Activated CD8-positive, alpha-beta T cell treated with anti-CD3 and anti-CD28 coated beads for 36 hours (primary cell): Measurements from ENCODE around the gene KRT12. TPM values are rescaled to one million over a fixed set of nuclear protein-coding genes. Genes with fewer than 3 reads are reported as not detected.

ENCODE experiments used
- ATAC-seq: fragments of 200-7000 bp; cut with Tn5 transposase; one replicate; pipeline ENCODE4 v1.10.0; 2021; ENCODE audit warnings: mild to moderate bottlenecking, moderate library complexity
- CTCF ChIA-PET: fragments of 350-600 bp; sonication (Branson Sonifier 250); formaldehyde crosslinking; loops from one replicate; lab custom pipeline; 2021; ENCODE audit warnings: antibody characterized with exemption; lab: Charles Lee
- POLR2A ChIA-PET: fragments of 350-600 bp; sonication (Branson Sonifier 250); formaldehyde crosslinking; loops from one replicate; lab custom pipeline; 2021; ENCODE audit warnings: antibody characterized with exemption; lab: Charles Lee
- DNase-seq: peaks from one replicate; pipeline ENCODE4 v3.0.0-alpha.2; 2020
- H3K27ac Mint-ChIP-seq: one replicate; pipeline ENCODE4 v1.8.0; 2021; ENCODE audit warnings: mild to moderate bottlenecking, mixed read lengths
- H3K27me3 Mint-ChIP-seq: one replicate; pipeline ENCODE4 v1.8.0; 2021; ENCODE audit warnings: mixed read lengths
- H3K36me3 Mint-ChIP-seq: one replicate; pipeline ENCODE4 v1.8.0; 2021; ENCODE audit warnings: low read depth, mixed read lengths
- H3K4me1 Mint-ChIP-seq: one replicate; pipeline ENCODE4 v1.8.0; 2021; ENCODE audit warnings: low read depth, mixed read lengths
- H3K4me3 Mint-ChIP-seq: one replicate; pipeline ENCODE4 v1.8.0; 2021; ENCODE audit warnings: mild to moderate bottlenecking, moderate library complexity, mixed read lengths
- H3K9me3 Mint-ChIP-seq: one replicate; pipeline ENCODE4 v1.8.0; 2021; ENCODE audit warnings: mixed read lengths
- intact Hi-C: fragments of 100-400 bp; cut with micrococcal nuclease; formaldehyde crosslinking; loops from one replicate; pipeline ENCODE4 v1.10.0; 2022
- total RNA-seq, 2 experiments: library from RNA; stranded (reverse); gene quantifications; one replicate each; pipeline ENCODE4 v1.2.3, GENCODE V29; 2021
- TF ChIP-seq, protein P1 (sequence below): fragments of 200-600 bp; IDR thresholded peaks from one replicate; pipeline ENCODE4 v1.8.0; 2022; ENCODE audit warnings: antibody characterized with exemption, mild to moderate bottlenecking

Gene KRT12
- total RNA-seq, 2 experiments from 2014 or later: not detected

DNA sequence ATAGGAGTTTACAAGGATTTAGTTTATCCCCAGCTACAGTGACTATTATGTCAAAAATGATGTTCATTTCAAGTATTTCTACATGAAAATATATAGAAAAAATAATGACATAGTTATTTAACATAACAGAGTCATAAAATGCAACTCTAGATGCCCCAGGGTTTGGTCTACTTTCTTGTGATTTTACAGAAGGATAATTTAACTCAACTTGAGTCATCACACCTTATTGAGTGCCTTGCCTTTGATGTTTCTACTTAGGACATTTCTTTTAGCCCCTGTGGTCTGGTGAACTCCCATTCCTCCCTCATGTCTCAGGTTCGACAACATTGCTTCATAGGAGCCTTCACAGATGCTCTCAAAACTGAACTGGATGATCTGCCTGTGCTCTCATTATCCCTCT lies 16.0 kb upstream of the KRT12 start:
- Mint-ChIP-seq H3K4me3 (no peak overlapping the region), H3K27ac (no peak overlapping the region), H3K27me3 (peaks cover 14% of the 10 kb centered on the region), H3K9me3 (no peaks in the 10 kb centered on the region), H3K4me1 (no peaks in the 10 kb centered on the region), H3K36me3 (no peaks in the 10 kb centered on the region)
- no peak for DNase-seq
- CTCF ChIA-PET: interaction anchor here (0.7 to 0.8 kb wide), 2 partner anchors 81 to 439 kb away, joined by 3 read pairs; no protein-coding TSS in a partner anchor
- ATAC-seq: no peak
- intact Hi-C loops: no loop called here
- POLR2A ChIA-PET: no interaction called here
- TF ChIP-seq, protein P1, sequence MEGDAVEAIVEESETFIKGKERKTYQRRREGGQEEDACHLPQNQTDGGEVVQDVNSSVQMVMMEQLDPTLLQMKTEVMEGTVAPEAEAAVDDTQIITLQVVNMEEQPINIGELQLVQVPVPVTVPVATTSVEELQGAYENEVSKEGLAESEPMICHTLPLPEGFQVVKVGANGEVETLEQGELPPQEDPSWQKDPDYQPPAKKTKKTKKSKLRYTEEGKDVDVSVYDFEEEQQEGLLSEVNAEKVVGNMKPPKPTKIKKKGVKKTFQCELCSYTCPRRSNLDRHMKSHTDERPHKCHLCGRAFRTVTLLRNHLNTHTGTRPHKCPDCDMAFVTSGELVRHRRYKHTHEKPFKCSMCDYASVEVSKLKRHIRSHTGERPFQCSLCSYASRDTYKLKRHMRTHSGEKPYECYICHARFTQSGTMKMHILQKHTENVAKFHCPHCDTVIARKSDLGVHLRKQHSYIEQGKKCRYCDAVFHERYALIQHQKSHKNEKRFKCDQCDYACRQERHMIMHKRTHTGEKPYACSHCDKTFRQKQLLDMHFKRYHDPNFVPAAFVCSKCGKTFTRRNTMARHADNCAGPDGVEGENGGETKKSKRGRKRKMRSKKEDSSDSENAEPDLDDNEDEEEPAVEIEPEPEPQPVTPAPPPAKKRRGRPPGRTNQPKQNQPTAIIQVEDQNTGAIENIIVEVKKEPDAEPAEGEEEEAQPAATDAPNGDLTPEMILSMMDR: no peak

DNA sequence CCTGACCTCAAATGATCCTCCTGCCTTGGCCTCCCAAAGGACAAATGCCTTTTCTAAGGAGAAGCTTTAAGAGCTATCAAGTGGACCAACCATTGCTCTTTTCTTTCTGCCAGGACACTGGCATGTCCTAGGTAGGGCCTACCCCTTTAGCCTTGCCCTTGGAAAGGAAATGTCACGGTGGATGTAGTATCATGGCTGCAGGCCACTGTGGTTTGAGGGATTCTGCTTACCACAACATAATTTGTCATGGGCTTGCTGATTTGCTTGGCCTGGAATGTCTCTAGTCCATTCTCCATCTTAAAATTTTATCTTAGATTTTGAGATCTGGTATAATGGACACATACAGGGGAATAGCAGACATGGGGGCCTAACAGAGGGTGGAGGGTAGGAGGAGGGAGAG lies 12.0 kb upstream of the KRT12 start:
- CTCF ChIA-PET: no interaction called here
- Mint-ChIP-seq H3K27ac (no peak overlapping the region), H3K4me3 (no peak overlapping the region), H3K36me3 (no peaks in the 10 kb centered on the region), H3K9me3 (no peaks in the 10 kb centered on the region), H3K27me3 (peaks cover 10% of the 10 kb centered on the region), H3K4me1 (no peaks in the 10 kb centered on the region)
- TF ChIP-seq, protein P1: no peak
- POLR2A ChIA-PET: no interaction called here
- no peak for DNase-seq
- intact Hi-C loops: no loop called here
- ATAC-seq: no peak

DNA sequence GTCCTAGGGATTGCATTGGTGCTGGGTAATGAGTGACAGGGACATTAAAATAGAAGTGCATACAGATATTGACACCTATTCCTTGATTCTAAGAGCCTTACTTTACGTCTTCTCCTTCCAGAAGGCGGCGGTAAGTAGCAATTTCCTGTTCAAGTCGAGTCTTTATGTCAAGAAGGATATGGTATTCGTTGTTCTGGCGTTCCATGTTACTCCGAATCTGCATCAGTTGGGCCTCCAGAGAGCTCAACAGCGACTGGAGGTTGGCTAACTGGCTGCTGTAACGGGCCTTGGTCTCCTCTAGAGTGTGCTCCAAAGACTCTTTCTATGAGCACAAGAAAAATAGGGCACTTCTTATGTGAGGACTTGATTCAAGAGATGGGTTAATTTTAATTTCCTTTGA lies 11.0 kb upstream of the KRT12 start:
- TF ChIP-seq, protein P1: no peak
- no peaks in the 10 kb centered on the region for H3K9me3 Mint-ChIP-seq
- CTCF ChIA-PET: interaction anchor here (0.9 kb wide), 1 partner anchor 10 kb away, joined by 3 read pairs; no protein-coding TSS in a partner anchor
- POLR2A ChIA-PET: no interaction called here
- no peaks in the 10 kb centered on the region for H3K36me3 Mint-ChIP-seq
- no peak for DNase-seq
- no peak overlapping the region for H3K4me3 Mint-ChIP-seq
- no peaks in the 10 kb centered on the region for H3K4me1 Mint-ChIP-seq
- peaks cover 5% of the 10 kb centered on the region for H3K27me3 Mint-ChIP-seq
- intact Hi-C loops: no loop called here
- H3K27ac Mint-ChIP-seq: no peak overlapping the region
- no peak for ATAC-seq

GRCh38 chr17:40873801-40874200 lies 6.8 kb upstream of the KRT12 start:
- ChIA-PET POLR2A (interaction anchor here (0.6 kb wide), 2 partner anchors 15 to 566 kb away, joined by 3 to 4 read pairs; no protein-coding TSS in a partner anchor), CTCF (interaction anchor here (0.8 to 1.5 kb wide), 5 partner anchors 10 to 71 kb away, joined by 3 to 5 read pairs (median 3); no protein-coding TSS in a partner anchor)
- Mint-ChIP-seq H3K36me3 (no peaks in the 10 kb centered on the region), H3K4me1 (no peaks in the 10 kb centered on the region), H3K9me3 (no peaks in the 10 kb centered on the region), H3K4me3 (no peak overlapping the region), H3K27ac (no peak overlapping the region), H3K27me3 (peaks cover 20% of the 10 kb centered on the region)
- TF ChIP-seq, protein P1: no peak
- no peak for DNase-seq
- intact Hi-C loops: no loop called here
- no peak for ATAC-seq

DNA sequence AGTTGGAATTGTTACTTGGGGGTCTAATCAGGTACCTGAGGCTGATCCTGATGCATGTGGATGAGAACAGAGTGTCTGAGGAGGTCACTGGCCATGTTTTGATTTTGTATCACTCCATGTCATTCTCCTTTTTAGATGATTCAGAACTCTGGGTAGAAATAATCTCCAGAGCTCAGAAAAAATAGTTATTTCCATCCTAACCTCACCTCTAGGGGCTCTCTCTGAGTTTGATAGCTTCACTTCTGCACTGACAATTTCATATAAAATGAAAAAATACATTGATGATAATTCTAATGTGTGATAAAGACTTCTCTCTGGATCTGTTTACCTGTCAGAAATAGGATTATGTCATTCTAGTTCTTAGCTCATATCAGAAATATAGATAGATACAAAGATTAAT lies 6.2 kb upstream of the KRT12 start:
- TF ChIP-seq, protein P1: no peak
- ChIA-PET CTCF (interaction anchor here (0.8 to 1.5 kb wide), 4 partner anchors 10 to 70 kb away, joined by 3 to 5 read pairs (median 3); no protein-coding TSS in a partner anchor), POLR2A (no interaction called here)
- no peak for DNase-seq
- Mint-ChIP-seq H3K4me1 (no peaks in the 10 kb centered on the region), H3K4me3 (no peak overlapping the region), H3K36me3 (no peaks in the 10 kb centered on the region), H3K27me3 (peaks cover 20% of the 10 kb centered on the region), H3K27ac (no peak overlapping the region), H3K9me3 (no peaks in the 10 kb centered on the region)
- intact Hi-C loops: no loop called here
- ATAC-seq: no peak
